ENCODE data around the gene MBL2.

Gene MBL2

GRCh38 chr10:52771534-52772445 is 794 bp downstream of the MBL2 start:
- DNase-seq (ENCODE audit: low read depth in 3 of 3), result no peak

- no peak for DNase-seq (ENCODE audit: low read depth in 3 of 3)
These were observed 1.7 kb downstream of the MBL2 start for GRCh38 chr10:52770904-52771303.

- DNase-seq (ENCODE audit: low read depth in 3 of 3), result no peak
These were observed 2.6 kb downstream of the MBL2 start for GRCh38 chr10:52769966-52770365.

GRCh38 chr10:52768001-52768532 is 4.5 kb downstream of the MBL2 start:
- DNase-seq (ENCODE audit: low read depth in 3 of 3), result no peak

GRCh38 chr10:52762088-52762487 is 10.5 kb downstream of the MBL2 start:
- no peak for DNase-seq (ENCODE audit: low read depth in 3 of 3)

GRCh38 chr10:52759154-52759553 is 13.4 kb downstream of the MBL2 start:
- DNase-seq (ENCODE audit: low read depth in 3 of 3), result no peak

GRCh38 chr10:52758406-52758805 is 14.2 kb downstream of the MBL2 start:
- DNase-seq (ENCODE audit: low read depth in 3 of 3), result no peak

GRCh38 chr10:52757773-52758172 is 14.8 kb downstream of the MBL2 start:
- DNase-seq (ENCODE audit: low read depth in 3 of 3), result no peak

- no peak for DNase-seq (ENCODE audit: low read depth in 3 of 3)
These were observed 15.6 kb downstream of the MBL2 start for GRCh38 chr10:52756966-52757365.

GRCh38 chr10:52756295-52756694 is 16.3 kb downstream of the MBL2 start:
- DNase-seq (ENCODE audit: low read depth in 3 of 3), result no peak

- no peak for DNase-seq (ENCODE audit: low read depth in 3 of 3)
These were observed 17.1 kb downstream of the MBL2 start for GRCh38 chr10:52755297-52756062.

GRCh38 chr10:52752801-52753445 is 19.7 kb downstream of the MBL2 start:
- no peak for DNase-seq (ENCODE audit: low read depth in 3 of 3)

GRCh38 chr10:52752261-52752660 is 20.3 kb downstream of the MBL2 start:
- no peak for DNase-seq (ENCODE audit: low read depth in 3 of 3)

GRCh38 chr10:52751337-52751736 is 21.2 kb downstream of the MBL2 start:
- DNase-seq (ENCODE audit: low read depth in 3 of 3), result no peak

GRCh38 chr10:52750629-52751028 is 22.0 kb downstream of the MBL2 start:
- DNase-seq (ENCODE audit: low read depth in 3 of 3), result no peak

GRCh38 chr10:52747694-52748093 is 24.9 kb downstream of the MBL2 start:
- no peak for DNase-seq (ENCODE audit: low read depth in 3 of 3)

- DNase-seq (ENCODE audit: low read depth in 3 of 3), result no peak
These were observed 26.4 kb downstream of the MBL2 start for GRCh38 chr10:52746169-52746568.

- no peak for DNase-seq (ENCODE audit: low read depth in 3 of 3)
These were observed 28.4 kb downstream of the MBL2 start for GRCh38 chr10:52744057-52744805.

- no peak for DNase-seq (ENCODE audit: low read depth in 3 of 3)
These were observed 29.9 kb downstream of the MBL2 start for GRCh38 chr10:52742731-52743130.

- DNase-seq (ENCODE audit: low read depth in 3 of 3), result no peak
These were observed 30.7 kb downstream of the MBL2 start for GRCh38 chr10:52741851-52742250.

- no peak for DNase-seq (ENCODE audit: low read depth in 3 of 3)
These were observed 31.5 kb downstream of the MBL2 start for GRCh38 chr10:52740913-52741675.
